Neural progenitor cell (in vitro differentiated cells): ENCODE measurements around the gene GLI2. TPM values are rescaled to one million over a fixed set of nuclear protein-coding genes. Genes with fewer than 3 reads are reported as not detected.

Experiments used
- DNase-seq: peaks from one replicate; pipeline ENCODE4 v3.0.0-alpha.2; 2016; ENCODE audit warnings: low spot score
- H2AFZ ChIP-seq: fragments of 200-600 bp; sonication (generic); replicated peaks from 2 replicates; pipeline ENCODE4 v1.6.1; 2016; ENCODE audit warnings: antibody characterized with exemption
- H3F3A ChIP-seq: fragments of 200-600 bp; sonication (generic); 2 replicates; pipeline ENCODE4 v1.6.1; 2016; ENCODE audit warnings: antibody characterized with exemption, low read depth
- H3K27ac ChIP-seq: fragments of 200-600 bp; sonication (generic); 2 replicates; pipeline ENCODE4 v1.5.1; 2016; ENCODE audit warnings: mild to moderate bottlenecking
- H3K27me3 ChIP-seq: fragments of 200-600 bp; sonication (generic); 2 replicates; pipeline ENCODE4 v1.6.1; 2016; ENCODE audit warnings: mild to moderate bottlenecking, moderate library complexity
- H3K36me3 ChIP-seq: fragments of 200-600 bp; sonication (generic); 2 replicates; pipeline ENCODE4 v1.5.1; 2016
- H3K4me1 ChIP-seq: fragments of 200-600 bp; sonication (generic); 2 replicates; pipeline ENCODE4 v1.6.1; 2016; ENCODE audit warnings: mixed run types
- H3K4me2 ChIP-seq: fragments of 200-600 bp; sonication (generic); 2 replicates; pipeline ENCODE4 v1.6.1; 2016
- H3K4me3 ChIP-seq: fragments of 200-600 bp; sonication (generic); 2 replicates; pipeline ENCODE4 v1.5.1; 2016
- H3K79me2 ChIP-seq: fragments of 200-600 bp; sonication (generic); 2 replicates; pipeline ENCODE4 v1.6.1; 2016; ENCODE audit warnings: low read depth
- H3K9ac ChIP-seq: fragments of 200-600 bp; sonication (generic); 2 replicates; pipeline ENCODE4 v1.6.1; 2016
- H3K9me3 ChIP-seq: fragments of 200-600 bp; sonication (generic); 2 replicates; pipeline ENCODE4 v1.5.1; 2016; ENCODE audit warnings: low read depth
- H4K20me1 ChIP-seq: fragments of 200-600 bp; sonication (generic); 2 replicates; pipeline ENCODE4 v1.6.1; 2016; ENCODE audit warnings: low read depth
- H3K27ac Mint-ChIP-seq: 3 replicates; pipeline ENCODE4 v1.8.0; 2021; ENCODE audit warnings: mixed read lengths
- H3K27me3 Mint-ChIP-seq: 2 replicates; pipeline ENCODE4 v1.8.0; 2022; ENCODE audit warnings: low read depth, mild to moderate bottlenecking, inconsistent platforms, moderate library complexity, mixed read lengths; ENCODE audit not compliant: insufficient read depth
- H3K36me3 Mint-ChIP-seq: 3 replicates; pipeline ENCODE4 v1.8.0; 2021; ENCODE audit warnings: mixed read lengths
- H3K4me1 Mint-ChIP-seq: 3 replicates; pipeline ENCODE4 v1.8.0; 2021; ENCODE audit warnings: mixed read lengths
- H3K4me3 Mint-ChIP-seq: 3 replicates; pipeline ENCODE4 v1.8.0; 2021; ENCODE audit warnings: mild to moderate bottlenecking, moderate library complexity, mixed read lengths
- H3K9me3 Mint-ChIP-seq: 3 replicates; pipeline ENCODE4 v1.8.0; 2020; ENCODE audit warnings: mixed read lengths
- CTCF ChIP-seq: fragments of 200-600 bp; sonication (generic); IDR thresholded peaks from 2 replicates; pipeline ENCODE4 v1.5.1; 2017; ENCODE audit warnings: antibody characterized with exemption, mild to moderate bottlenecking
- EZH2 ChIP-seq: fragments of 200-600 bp; sonication (generic); IDR thresholded peaks from 2 replicates; pipeline ENCODE4 v1.6.1; 2017; ENCODE audit warnings: antibody characterized with exemption, mild to moderate bottlenecking, moderate library complexity
- EZH2phosphoT487 ChIP-seq: fragments of 200-600 bp; sonication (generic); IDR thresholded peaks from 2 replicates; pipeline ENCODE4 v1.6.1; 2017; ENCODE audit warnings: antibody characterized with exemption
- total RNA-seq: library from RNA; depleted of rRNA; stranded (reverse); fragments of >200 nt; gene quantifications from 2 replicates; pipeline ENCODE4 v1.2.3, GENCODE V29; 2015; ENCODE audit warnings: low replicate concordance

The GLI2 gene
- total RNA-seq, 1 donor from 2014 or later: 9.4 TPM

GRCh38 chr2:120772261-120772660, 36.6 kb downstream of the GLI2 start:
- no peak overlapping the region for H3K27ac ChIP-seq
- H3K27ac Mint-ChIP-seq: no peak overlapping the region
- H3K79me2 ChIP-seq: peaks cover 98% of the 10 kb centered on the region
- H3K4me3 Mint-ChIP-seq: no peak overlapping the region
- no peaks in the 10 kb centered on the region for H3K27me3 ChIP-seq
- peaks cover 73% of the 10 kb centered on the region for H3K4me1 Mint-ChIP-seq
- TF ChIP-seq EZH2phosphoT487 (no peak), CTCF (no peak), EZH2 (no peak)
- DNase-seq: no peak
- no peaks in the 10 kb centered on the region for H3K9me3 Mint-ChIP-seq
- H3K27me3 Mint-ChIP-seq: peaks cover 2% of the 10 kb centered on the region
- H3K9me3 ChIP-seq: no peaks in the 10 kb centered on the region
- no peaks in the 10 kb centered on the region for H3K36me3 ChIP-seq
- peaks cover 100% of the 10 kb centered on the region for H4K20me1 ChIP-seq
- H2AFZ ChIP-seq: no peak overlapping the region
- peaks cover 14% of the 10 kb centered on the region for H3K4me1 ChIP-seq
- H3K4me3 ChIP-seq: no peak overlapping the region
- no peak overlapping the region for H3K4me2 ChIP-seq
- H3F3A ChIP-seq: no peaks in the 10 kb centered on the region
- H3K9ac ChIP-seq: no peak overlapping the region
- H3K36me3 Mint-ChIP-seq: peaks cover 1% of the 10 kb centered on the region

- no peak overlapping the region for H3K27ac Mint-ChIP-seq
- Histone ChIP-seq H3F3A (no peaks in the 10 kb centered on the region), H3K4me1 (peaks cover 14% of the 10 kb centered on the region), H3K9ac (no peak overlapping the region), H3K4me2 (no peak overlapping the region), H2AFZ (no peak overlapping the region), H3K4me3 (no peak overlapping the region), H3K27me3 (no peaks in the 10 kb centered on the region), H3K9me3 (no peaks in the 10 kb centered on the region), H3K36me3 (no peaks in the 10 kb centered on the region), H3K27ac (no peak overlapping the region), H3K79me2 (peaks cover 98% of the 10 kb centered on the region), H4K20me1 (peaks cover 100% of the 10 kb centered on the region)
- peaks cover 1% of the 10 kb centered on the region for H3K36me3 Mint-ChIP-seq
- no peak for TF ChIP-seq CTCF
- TF ChIP-seq EZH2phosphoT487: no peak
- no peak for TF ChIP-seq EZH2
- no peak overlapping the region for H3K4me3 Mint-ChIP-seq
- H3K27me3 Mint-ChIP-seq: peaks cover 2% of the 10 kb centered on the region
- DNase-seq: no peak
- H3K4me1 Mint-ChIP-seq: peaks cover 66% of the 10 kb centered on the region
- H3K9me3 Mint-ChIP-seq: no peaks in the 10 kb centered on the region
Observed at GRCh38 chr2:120773186-120773800, 37.6 kb downstream of the GLI2 start.

- no peak for TF ChIP-seq EZH2phosphoT487
Observed at GRCh38 chr2:120774557-120775160, 39.0 kb downstream of the GLI2 start.

GRCh38 chr2:120775194-120775593, 39.5 kb downstream of the GLI2 start:
- H3K4me3 Mint-ChIP-seq: no peak overlapping the region
- H3K27me3 Mint-ChIP-seq: peaks cover 2% of the 10 kb centered on the region
- DNase-seq: no peak
- peaks cover 98% of the 10 kb centered on the region for H3K79me2 ChIP-seq
- no peak for TF ChIP-seq CTCF
- no peak for TF ChIP-seq EZH2phosphoT487
- TF ChIP-seq EZH2: no peak
- H3K9me3 ChIP-seq: no peaks in the 10 kb centered on the region
- no peak overlapping the region for H3K4me2 ChIP-seq
- H3K27ac ChIP-seq: no peak overlapping the region
- peaks cover 66% of the 10 kb centered on the region for H3K4me1 Mint-ChIP-seq
- no peak overlapping the region for H2AFZ ChIP-seq
- H4K20me1 ChIP-seq: peaks cover 100% of the 10 kb centered on the region
- H3K36me3 Mint-ChIP-seq: peaks cover 1% of the 10 kb centered on the region
- H3K9ac ChIP-seq: no peak overlapping the region
- no peaks in the 10 kb centered on the region for H3F3A ChIP-seq
- H3K27me3 ChIP-seq: no peaks in the 10 kb centered on the region
- H3K27ac Mint-ChIP-seq: no peak overlapping the region
- no peaks in the 10 kb centered on the region for H3K9me3 Mint-ChIP-seq
- peaks cover 24% of the 10 kb centered on the region for H3K4me1 ChIP-seq
- no peak overlapping the region for H3K4me3 ChIP-seq
- H3K36me3 ChIP-seq: no peaks in the 10 kb centered on the region

More at GRCh38 chr2:120774557-120775160, 39.0 kb downstream of the GLI2 start:
- Mint-ChIP-seq H3K9me3 (no peaks in the 10 kb centered on the region), H3K27ac (no peak overlapping the region), H3K27me3 (peaks cover 2% of the 10 kb centered on the region), H3K36me3 (no peaks in the 10 kb centered on the region), H3K4me3 (peak overlapping the region; percentile 30), H3K4me1 (peaks cover 66% of the 10 kb centered on the region)
- H3K4me1 ChIP-seq: peaks cover 19% of the 10 kb centered on the region
- no peak overlapping the region for H3K4me3 ChIP-seq
- H3F3A ChIP-seq: no peaks in the 10 kb centered on the region
- H3K9ac ChIP-seq: no peak overlapping the region
- H3K27ac ChIP-seq: no peak overlapping the region
- peaks cover 100% of the 10 kb centered on the region for H4K20me1 ChIP-seq
- H3K79me2 ChIP-seq: peaks cover 98% of the 10 kb centered on the region
- H3K36me3 ChIP-seq: no peaks in the 10 kb centered on the region
- H3K27me3 ChIP-seq: no peaks in the 10 kb centered on the region
- no peak for DNase-seq
- no peak overlapping the region for H3K4me2 ChIP-seq
- H3K9me3 ChIP-seq: no peaks in the 10 kb centered on the region
- H2AFZ ChIP-seq: no peak overlapping the region
